Activated naive CD8-positive, alpha-beta T cell treated with anti-CD3 and anti-CD28 coated beads, Interleukin-2, amount 10 ng/mL, durations not matched to agents 7 days and 5 days (primary cell): ENCODE measurements around the gene KRTAP4-6. TPM values are rescaled to one million over a fixed set of nuclear protein-coding genes. Genes with fewer than 3 reads are reported as not detected.
"Not testable (repeated sequence)": the region's sequence is repeated elsewhere in the genome, so short reads cannot be mapped to it uniquely, and the experiment has no call there.

Experiments
- ATAC-seq: fragments of 150-1000 bp; cut with Tn5 transposase; one replicate; pipeline ENCODE4 v1.10.0; 2021; ENCODE audit warnings: low read depth, moderate library complexity
- POLR2A ChIA-PET: fragments of 350-600 bp; sonication (Branson Sonifier 250); formaldehyde crosslinking; loops from one replicate; lab custom pipeline; 2021; ENCODE audit warnings: antibody characterized with exemption; lab: Charles Lee
- DNase-seq: peaks from one replicate; pipeline ENCODE4 v3.0.0; 2021
- H3K27ac Mint-ChIP-seq: one replicate; pipeline ENCODE4 v1.8.0; 2022; ENCODE audit warnings: mild to moderate bottlenecking, mixed read lengths
- H3K27me3 Mint-ChIP-seq: one replicate; pipeline ENCODE4 v1.8.0; 2022; ENCODE audit warnings: mild to moderate bottlenecking, moderate library complexity, mixed read lengths
- H3K36me3 Mint-ChIP-seq: one replicate; pipeline ENCODE4 v1.8.0; 2021; ENCODE audit warnings: mild to moderate bottlenecking, mixed read lengths
- H3K4me1 Mint-ChIP-seq: one replicate; pipeline ENCODE4 v1.8.0; 2021; ENCODE audit warnings: mixed read lengths
- H3K4me3 Mint-ChIP-seq: one replicate; pipeline ENCODE4 v1.8.0; 2022; ENCODE audit warnings: mild to moderate bottlenecking, moderate library complexity, mixed read lengths
- H3K9me3 Mint-ChIP-seq: one replicate; pipeline ENCODE4 v1.8.0; 2021; ENCODE audit warnings: mixed read lengths
- total RNA-seq, 2 experiments: library from RNA; stranded (reverse); gene quantifications; one replicate each; pipeline ENCODE4 v1.2.3, GENCODE V29; 2021

The KRTAP4-6 gene
- total RNA-seq, 2 experiments from 2014 or later = not detected

- H3K9me3 Mint-ChIP-seq, H3K4me3 Mint-ChIP-seq, DNase-seq, H3K27ac Mint-ChIP-seq, H3K4me1 Mint-ChIP-seq, POLR2A ChIA-PET, ATAC-seq, H3K27me3 Mint-ChIP-seq, H3K36me3 Mint-ChIP-seq: not testable (repeated sequence)
These were observed 31.5 kb downstream of the KRTAP4-6 start for GRCh38 chr17:41108728-41109386.

GRCh38 chr17:41107941-41108450 is 32.3 kb downstream of the KRTAP4-6 start:
- POLR2A ChIA-PET = no interaction called here
- Mint-ChIP-seq H3K9me3 (peaks cover 5% of the 10 kb centered on the region), H3K27ac (no peak overlapping the region), H3K4me1 (peaks cover 9% of the 10 kb centered on the region), H3K36me3 (no peaks in the 10 kb centered on the region), H3K4me3 (no peak overlapping the region), H3K27me3 (peaks cover 2% of the 10 kb centered on the region)
- ATAC-seq (no peak), DNase-seq (no peak)

- H3K36me3 Mint-ChIP-seq, H3K27me3 Mint-ChIP-seq, POLR2A ChIA-PET, DNase-seq, H3K27ac Mint-ChIP-seq, H3K4me3 Mint-ChIP-seq, H3K4me1 Mint-ChIP-seq, ATAC-seq, H3K9me3 Mint-ChIP-seq: not testable (repeated sequence)
These were observed 35.0 kb downstream of the KRTAP4-6 start, which contains the start of gene KRTAP4-9 for GRCh38 chr17:41105347-41105746. Gene KRTAP4-9 (plus strand): TSS chr17:41105389. CDS start chr17:41105389, 0 bp downstream.

GRCh38 chr17:41104386-41105038 is 35.8 kb downstream of the KRTAP4-6 start:
- POLR2A ChIA-PET, H3K4me3 Mint-ChIP-seq, H3K27ac Mint-ChIP-seq, H3K9me3 Mint-ChIP-seq, H3K27me3 Mint-ChIP-seq, DNase-seq, ATAC-seq, H3K36me3 Mint-ChIP-seq: not testable (repeated sequence)
- peaks cover 11% of the 10 kb centered on the region for H3K4me1 Mint-ChIP-seq

- POLR2A ChIA-PET = no interaction called here
- no peak overlapping the region for H3K27ac Mint-ChIP-seq
- H3K4me1 Mint-ChIP-seq = peaks cover 10% of the 10 kb centered on the region
- peaks cover 5% of the 10 kb centered on the region for H3K9me3 Mint-ChIP-seq
- H3K36me3 Mint-ChIP-seq = no peaks in the 10 kb centered on the region
- ATAC-seq (no peak), DNase-seq (no peak)
- no peak overlapping the region for H3K4me3 Mint-ChIP-seq
- H3K27me3 Mint-ChIP-seq = peaks cover 2% of the 10 kb centered on the region
These were observed 36.4 kb downstream of the KRTAP4-6 start for GRCh38 chr17:41103896-41104295.

- Mint-ChIP-seq H3K9me3 (no peaks in the 10 kb centered on the region), H3K4me3 (no peak within 1 kb of the TSS), H3K4me1 (peaks cover 1% of the 10 kb centered on the region), H3K36me3 (no peaks in the 10 kb centered on the region), H3K27ac (no peak within 1 kb of the TSS), H3K27me3 (peaks cover 8% of the 10 kb centered on the region)
- DNase-seq (no peak), ATAC-seq (no peak)
- POLR2A ChIA-PET = no interaction called here
These were observed 38.6 kb downstream of the KRTAP4-6 start, which contains the start of gene KRTAP4-16 for GRCh38 chr17:41101586-41102259. Gene KRTAP4-16 (minus strand): TSS chr17:41102209. CDS start chr17:41102209, 0 bp downstream.

GRCh38 chr17:41099682-41100480 is 40.5 kb downstream of the KRTAP4-6 start:
- H3K9me3 Mint-ChIP-seq, POLR2A ChIA-PET, H3K27ac Mint-ChIP-seq, DNase-seq, ATAC-seq, H3K4me1 Mint-ChIP-seq, H3K36me3 Mint-ChIP-seq, H3K4me3 Mint-ChIP-seq: not testable (repeated sequence)
- peaks cover 13% of the 10 kb centered on the region for H3K27me3 Mint-ChIP-seq

GRCh38 chr17:41098481-41098880 is 41.9 kb downstream of the KRTAP4-6 start:
- no peaks in the 10 kb centered on the region for H3K9me3 Mint-ChIP-seq
- ATAC-seq = no peak
- no peak overlapping the region for H3K27ac Mint-ChIP-seq
- no peak for DNase-seq
- H3K36me3 Mint-ChIP-seq = no peaks in the 10 kb centered on the region
- POLR2A ChIA-PET = no interaction called here
- H3K27me3 Mint-ChIP-seq = peaks cover 13% of the 10 kb centered on the region
- peaks cover 1% of the 10 kb centered on the region for H3K4me1 Mint-ChIP-seq
- H3K4me3 Mint-ChIP-seq = no peak overlapping the region

- ATAC-seq = no peak
- Mint-ChIP-seq H3K4me1 (peaks cover 1% of the 10 kb centered on the region), H3K36me3 (no peaks in the 10 kb centered on the region), H3K9me3 (no peaks in the 10 kb centered on the region), H3K27me3 (peaks cover 13% of the 10 kb centered on the region), H3K4me3 (no peak within 1 kb of the TSS), H3K27ac (no peak within 1 kb of the TSS)
- DNase-seq = no peak
- POLR2A ChIA-PET = no interaction called here
These were observed 42.3 kb downstream of the KRTAP4-6 start, which contains the start of gene KRTAP4-8 for GRCh38 chr17:41098042-41098441. Gene KRTAP4-8 (minus strand): TSS chr17:41098142. CDS start chr17:41098084, 58 bp downstream.

GRCh38 chr17:41096055-41096454 is 44.3 kb downstream of the KRTAP4-6 start:
- Mint-ChIP-seq H3K9me3 (no peaks in the 10 kb centered on the region), H3K36me3 (no peaks in the 10 kb centered on the region), H3K4me1 (peaks cover 1% of the 10 kb centered on the region), H3K27me3 (peaks cover 11% of the 10 kb centered on the region), H3K27ac (no peak overlapping the region), H3K4me3 (no peak overlapping the region)
- POLR2A ChIA-PET = no interaction called here
- DNase-seq (no peak), ATAC-seq (no peak)
